ENCODE results near the gene SYNE1.

- TF ChIP-seq CTCF (IDR thresholded peaks at IDR 0.05) (no peak), EP300 (IDR thresholded peaks at IDR 0.05) (no peak), POLR2A (IDR thresholded peaks at IDR 0.05) (no peak)
Measured at GRCh38 chr6:152085451-152085921, 551.7 kb downstream of the SYNE1 start.

All from ovary (tissue), 3 donors.